ENCODE results near the gene CDPF1.

GRCh38 chr22:46295277-46295971 is 45.3 kb upstream of the CDPF1 start:
- TF ChIP-seq CTCF (IDR thresholded peaks at IDR 0.05) (no peak), EZH2phosphoT487 (IDR thresholded peaks at IDR 0.05) (no peak)

All from neural progenitor cell (in vitro differentiated cells).